Tibial nerve (tissue), 4 donors: ENCODE data around the gene WDR82.

Source experiments
- EP300 ChIP-seq, 2 donors: sonication (generic); formaldehyde crosslinking; IDR thresholded peaks; one replicate each; pipeline ENCODE4 v1.6.1; 2017; ENCODE audit warnings: antibody characterized with exemption in 2 of 2, mild to moderate bottlenecking in 1 of 2
- POLR2A ChIP-seq, 2 donors: fragments of 450-650 bp; IDR thresholded peaks; one replicate each; pipeline ENCODE4 v1.6.1; 2017; ENCODE audit warnings: antibody characterized with exemption in 2 of 2, mild to moderate bottlenecking in 2 of 2, moderate library complexity in 2 of 2
- TF ChIP-seq, protein P1 (sequence below), 5 experiments: fragments of 200-600 bp in 3 of 5; fragments of 450-650 bp in 2 of 5; sonication (generic) in 3 of 5; IDR thresholded peaks; one replicate each; pipeline ENCODE4 v1.5.1; 2016 to 2019; ENCODE audit warnings: antibody characterized with exemption in 5 of 5, mild to moderate bottlenecking in 3 of 5, moderate library complexity in 2 of 5

DNA sequence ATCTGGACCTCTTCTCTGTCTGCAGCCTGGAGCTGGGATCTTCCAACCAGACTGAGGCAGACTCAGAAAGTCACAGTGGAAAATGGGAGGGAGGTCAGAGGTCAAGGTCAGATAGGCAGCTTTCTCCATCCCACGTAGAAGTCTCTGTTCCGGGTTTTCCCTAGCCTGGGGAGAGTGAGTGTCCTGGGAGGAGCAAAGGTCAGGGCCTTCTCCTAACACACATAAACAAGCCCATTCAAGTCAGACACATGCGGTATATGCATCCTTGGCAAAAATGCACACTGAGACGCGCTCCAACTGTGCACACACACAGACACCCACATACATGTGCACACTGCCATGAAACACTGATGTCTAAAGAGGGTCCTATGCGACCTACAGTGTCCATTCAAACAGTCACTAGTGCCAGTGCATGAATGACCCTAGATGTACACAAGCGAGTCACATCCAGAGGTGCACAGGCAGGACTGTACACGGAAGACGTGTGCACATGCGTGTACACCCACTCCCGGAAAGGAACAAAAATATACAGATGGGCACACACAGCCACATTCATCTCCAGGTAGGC, 40.2 kb downstream of the WDR82 start:
- TF ChIP-seq EP300 (IDR thresholded peaks at IDR 0.05) (no peak), POLR2A (IDR thresholded peaks at IDR 0.05) (no peak)
- TF ChIP-seq, protein P1, sequence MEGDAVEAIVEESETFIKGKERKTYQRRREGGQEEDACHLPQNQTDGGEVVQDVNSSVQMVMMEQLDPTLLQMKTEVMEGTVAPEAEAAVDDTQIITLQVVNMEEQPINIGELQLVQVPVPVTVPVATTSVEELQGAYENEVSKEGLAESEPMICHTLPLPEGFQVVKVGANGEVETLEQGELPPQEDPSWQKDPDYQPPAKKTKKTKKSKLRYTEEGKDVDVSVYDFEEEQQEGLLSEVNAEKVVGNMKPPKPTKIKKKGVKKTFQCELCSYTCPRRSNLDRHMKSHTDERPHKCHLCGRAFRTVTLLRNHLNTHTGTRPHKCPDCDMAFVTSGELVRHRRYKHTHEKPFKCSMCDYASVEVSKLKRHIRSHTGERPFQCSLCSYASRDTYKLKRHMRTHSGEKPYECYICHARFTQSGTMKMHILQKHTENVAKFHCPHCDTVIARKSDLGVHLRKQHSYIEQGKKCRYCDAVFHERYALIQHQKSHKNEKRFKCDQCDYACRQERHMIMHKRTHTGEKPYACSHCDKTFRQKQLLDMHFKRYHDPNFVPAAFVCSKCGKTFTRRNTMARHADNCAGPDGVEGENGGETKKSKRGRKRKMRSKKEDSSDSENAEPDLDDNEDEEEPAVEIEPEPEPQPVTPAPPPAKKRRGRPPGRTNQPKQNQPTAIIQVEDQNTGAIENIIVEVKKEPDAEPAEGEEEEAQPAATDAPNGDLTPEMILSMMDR (IDR thresholded peaks at IDR 0.05): no peak
